Activated CD8-positive, alpha-beta memory T cell treated with anti-CD3 and anti-CD28 coated beads, Interleukin-2, amount 50 U/mL, for 48 hours (primary cell): ENCODE data around the gene ARL5C.

ENCODE experiments used
- DNase-seq: peaks from one replicate; pipeline ENCODE4 v3.0.0-alpha.2; 2020

Gene ARL5C

GRCh38 chr17:39165178-39165840, 652 bp downstream of the ARL5C start:
- no peak for DNase-seq

DNA sequence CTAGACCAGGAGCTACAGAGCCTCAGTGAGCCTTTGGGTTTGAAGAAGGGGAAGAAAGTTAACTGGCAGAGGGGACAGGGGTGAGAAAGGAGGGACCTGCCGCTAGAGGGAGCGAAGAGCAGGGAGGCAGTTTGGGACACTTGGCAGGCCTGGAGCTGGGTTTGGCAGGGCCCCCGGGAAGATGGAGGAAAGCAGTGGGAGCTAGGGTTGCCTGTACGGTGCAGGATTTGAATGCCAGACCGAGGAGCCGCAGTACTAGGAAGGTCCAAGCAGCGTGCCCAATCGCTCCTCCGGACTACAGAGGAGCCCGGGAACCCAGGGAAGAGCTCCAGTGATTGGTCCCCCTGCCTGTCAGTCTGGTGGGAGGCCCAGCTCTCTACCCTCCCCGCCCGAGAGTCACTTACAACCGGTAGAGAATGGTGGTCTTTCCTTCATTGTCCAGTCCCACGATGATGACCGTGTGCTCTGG, 1.3 kb downstream of the ARL5C start:
- peak; percentile 86 for DNase-seq

DNA sequence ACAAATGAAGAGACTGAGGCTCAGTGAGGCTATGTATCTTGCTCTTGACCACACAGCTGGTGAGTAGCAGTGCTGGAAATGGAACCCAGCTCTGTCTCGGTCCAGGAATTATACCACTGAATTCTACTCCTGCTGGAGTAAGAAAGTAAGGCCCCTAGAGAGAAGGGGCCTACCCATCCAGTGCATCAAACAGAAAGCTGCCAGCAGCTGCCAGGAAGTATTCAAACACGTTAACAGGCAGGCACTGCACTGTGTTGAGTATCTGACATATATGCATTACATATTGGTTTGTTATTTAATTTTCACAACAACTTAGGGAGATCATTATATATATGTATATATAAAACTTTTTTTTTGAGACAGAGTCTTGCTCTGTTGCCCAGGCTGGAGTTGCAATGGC, 4.0 kb downstream of the ARL5C start:
- no peak for DNase-seq

DNA sequence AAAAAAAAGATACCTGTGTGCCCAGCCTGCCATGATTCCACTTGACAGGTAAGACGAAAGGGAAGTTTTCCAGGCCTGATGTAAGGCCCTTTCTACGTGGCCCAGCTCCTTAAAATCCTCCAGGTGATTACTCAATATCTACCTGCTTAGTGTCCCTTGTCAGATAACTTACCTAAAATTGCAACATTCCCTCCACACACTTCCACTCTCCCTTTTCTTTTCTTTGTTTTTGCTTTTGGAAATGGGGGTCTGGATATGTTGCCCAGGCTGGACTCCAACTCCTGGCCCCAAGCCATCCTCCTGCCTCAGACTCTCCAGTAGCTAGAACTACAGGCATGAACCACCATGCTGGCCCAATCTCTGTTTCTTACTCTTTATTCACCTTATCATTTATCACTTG, 7.3 kb downstream of the ARL5C start:
- DNase-seq: no peak

- no peak for DNase-seq
These were observed 9.5 kb downstream of the ARL5C start for GRCh38 chr17:39156491-39156890.

- no peak for DNase-seq
These were observed 10.3 kb downstream of the ARL5C start for GRCh38 chr17:39155654-39156053.

DNA sequence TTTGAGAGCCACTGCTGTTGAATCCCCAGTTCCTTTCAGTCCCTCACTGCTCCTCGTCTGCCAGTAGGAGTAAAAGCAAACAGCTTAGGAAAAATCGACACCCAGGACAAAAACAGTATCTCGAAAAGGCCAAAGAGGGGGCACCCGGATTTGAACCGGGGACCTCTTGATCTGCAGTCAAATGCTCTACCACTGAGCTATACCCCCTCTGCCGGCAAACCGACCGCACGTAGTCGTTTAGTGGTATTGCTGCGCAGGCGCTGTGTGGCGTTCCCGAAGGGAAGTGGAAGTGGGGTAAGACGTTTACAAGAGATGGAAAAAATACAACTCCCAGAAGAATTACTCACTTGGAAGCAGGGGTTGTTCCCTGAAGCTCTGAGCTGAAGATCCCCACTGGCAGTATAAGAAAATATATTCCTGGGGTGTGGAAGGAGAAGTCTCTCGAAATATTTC, 12.3 kb downstream of the ARL5C start:
- peak; percentile 100 for DNase-seq

- no peak for DNase-seq
These were observed 13.8 kb downstream of the ARL5C start for GRCh38 chr17:39151943-39152818.

- peak; percentile 66 for DNase-seq
These were observed 14.6 kb downstream of the ARL5C start, which contains the start of gene PLXDC1 for GRCh38 chr17:39151150-39151942. Gene PLXDC1, minus strand, starts transcription at chr17:39151637. Its CDS starts 200 bp downstream, at chr17:39151437.

DNA sequence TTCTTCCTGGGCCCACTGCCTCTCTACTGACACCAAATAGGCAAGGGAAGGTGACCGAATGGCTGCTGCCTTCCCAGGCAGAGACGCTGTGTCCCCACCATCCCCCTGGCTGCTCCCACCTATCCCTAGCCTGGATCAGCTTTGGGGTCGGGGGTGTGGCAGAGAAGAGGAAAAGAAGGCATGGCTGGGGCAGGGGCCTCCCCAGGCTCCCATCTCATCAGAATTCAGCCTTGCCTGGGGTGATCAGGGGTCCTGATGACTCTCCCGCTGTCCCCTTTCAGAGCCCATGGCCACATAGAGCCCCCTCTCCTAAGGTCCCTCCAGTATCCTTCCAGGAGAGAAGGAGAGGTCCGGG, 15.2 kb downstream of the ARL5C start:
- DNase-seq: no peak

DNA sequence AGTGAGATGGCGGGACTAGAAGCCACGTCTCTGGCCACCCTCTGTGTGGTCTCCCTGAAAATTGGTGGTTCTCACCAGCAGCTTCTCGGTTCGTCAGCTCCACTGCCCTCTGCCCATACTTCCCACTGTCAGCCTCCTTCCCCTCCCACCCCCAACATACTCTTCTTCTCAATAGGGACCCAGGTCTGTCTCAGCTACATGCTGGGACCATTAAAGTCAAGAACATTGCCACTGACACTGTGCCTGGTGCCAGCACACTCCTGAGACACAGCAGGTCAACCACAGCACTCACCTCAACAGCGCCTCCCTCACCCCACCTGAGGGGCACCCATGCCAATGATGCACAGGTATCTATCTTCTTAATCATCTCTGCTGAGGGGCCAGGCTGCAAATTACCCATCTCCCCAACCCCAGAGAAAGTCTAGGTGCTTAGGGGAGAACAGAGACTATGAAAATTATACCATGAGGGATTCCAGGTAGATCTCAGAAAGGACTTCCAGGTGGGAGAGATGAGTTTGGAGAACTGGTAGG, 15.8 kb downstream of the ARL5C start:
- no peak for DNase-seq

GRCh38 chr17:39147221-39148185, 18.5 kb downstream of the ARL5C start:
- DNase-seq: no peak

DNA sequence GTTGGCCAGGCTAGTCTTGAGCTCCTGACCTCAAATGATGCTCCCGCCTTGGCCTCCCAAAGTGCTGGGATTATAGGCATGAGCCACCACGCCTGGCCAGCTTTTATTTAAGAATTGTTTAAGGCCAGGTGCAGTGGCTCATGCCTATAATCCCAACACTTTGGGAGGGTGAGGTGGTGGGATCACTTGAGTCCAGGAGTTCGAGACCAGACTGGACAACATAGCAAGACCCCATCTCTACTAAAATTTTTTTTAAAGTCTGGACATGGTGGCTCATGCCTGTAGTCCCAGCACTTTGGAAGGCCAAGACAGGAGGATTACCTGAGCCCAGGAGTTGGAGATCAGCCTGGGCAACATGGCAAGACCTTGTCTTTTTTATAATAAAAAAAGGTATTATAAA, 19.7 kb downstream of the ARL5C start:
- no peak for DNase-seq

DNA sequence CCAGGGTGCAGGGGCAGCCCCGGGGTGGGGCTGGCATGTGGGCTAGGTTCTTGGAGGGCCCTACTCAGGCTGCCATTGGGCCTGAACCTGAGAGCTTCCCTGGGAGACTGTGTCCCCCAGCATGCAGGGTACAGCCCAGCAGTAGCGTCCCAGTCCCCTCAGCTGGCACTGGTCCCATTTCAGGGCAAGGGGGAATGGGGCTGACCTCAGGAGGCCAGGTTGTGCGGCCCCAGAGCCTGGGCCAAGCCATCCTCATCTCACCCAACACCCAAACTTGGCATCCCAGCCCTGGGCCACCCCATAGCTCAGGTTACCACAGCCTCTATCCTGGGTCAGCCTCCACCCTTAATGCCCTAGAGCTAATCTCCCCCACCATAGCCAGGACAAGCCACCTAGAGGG, 20.8 kb downstream of the ARL5C start:
- DNase-seq: no peak

GRCh38 chr17:39144416-39144840, 21.5 kb downstream of the ARL5C start:
- DNase-seq: no peak

DNA sequence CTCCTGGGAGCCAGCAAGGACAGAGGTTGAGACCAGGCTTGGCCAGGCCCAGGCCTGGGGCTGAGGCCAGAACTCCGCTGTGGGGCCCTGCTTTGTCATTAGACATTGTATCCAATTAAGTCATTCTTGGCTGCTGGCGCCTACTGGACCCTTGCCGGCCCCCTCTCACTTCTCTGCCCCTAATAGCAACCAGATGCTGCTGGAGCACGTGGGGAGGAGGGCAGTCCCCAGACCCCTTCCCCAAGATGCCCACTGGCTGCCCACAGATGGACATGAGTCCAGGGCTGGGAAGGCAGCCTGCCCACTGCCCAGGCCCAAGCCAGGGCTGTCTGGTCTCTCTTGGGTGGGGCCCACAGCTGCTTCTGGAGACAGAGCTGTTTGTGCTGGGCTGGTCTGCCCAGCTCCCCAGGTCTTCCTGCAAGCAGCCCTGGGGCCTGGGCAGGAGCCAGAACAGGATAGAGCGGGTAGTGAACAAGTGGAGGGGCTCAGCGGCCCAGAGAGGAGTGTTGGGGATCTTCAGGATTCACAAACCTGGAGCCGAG, 22.3 kb downstream of the ARL5C start:
- no peak for DNase-seq

DNA sequence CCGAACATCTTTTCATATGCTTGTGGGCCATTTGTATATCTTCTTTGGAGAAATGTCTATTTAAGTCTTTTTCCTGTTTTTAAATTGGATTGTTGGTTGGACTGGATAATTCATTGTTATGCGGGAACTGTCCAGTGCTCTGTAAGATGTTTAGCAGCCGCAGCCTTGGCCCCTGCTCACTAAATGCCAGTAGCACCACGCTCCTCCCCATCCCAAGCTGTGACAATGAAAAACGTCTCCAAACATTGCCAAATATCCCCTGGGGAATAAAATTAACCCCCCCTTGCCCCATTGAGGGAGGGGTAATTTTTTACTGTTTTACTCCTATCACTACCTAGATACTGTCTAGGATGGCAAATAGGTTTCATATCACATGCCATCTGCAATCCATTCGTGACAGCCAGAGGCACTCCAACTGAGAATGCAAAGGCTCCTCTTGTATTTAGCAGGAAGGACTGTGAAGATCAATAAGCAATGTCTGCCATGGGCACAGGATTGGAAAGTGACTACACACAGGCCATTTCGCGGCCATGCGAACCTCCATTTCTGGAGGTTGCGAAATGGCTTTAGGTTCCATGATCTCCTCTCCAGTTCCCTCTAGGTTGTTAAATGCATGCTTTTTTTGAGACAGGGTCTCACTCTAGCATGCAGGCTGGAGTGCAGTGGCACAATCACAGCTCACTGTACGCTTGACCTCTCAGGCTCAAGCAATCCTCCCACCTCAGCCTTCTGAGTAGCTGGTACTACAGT, 23.9 kb downstream of the ARL5C start:
- no peak for DNase-seq

DNA sequence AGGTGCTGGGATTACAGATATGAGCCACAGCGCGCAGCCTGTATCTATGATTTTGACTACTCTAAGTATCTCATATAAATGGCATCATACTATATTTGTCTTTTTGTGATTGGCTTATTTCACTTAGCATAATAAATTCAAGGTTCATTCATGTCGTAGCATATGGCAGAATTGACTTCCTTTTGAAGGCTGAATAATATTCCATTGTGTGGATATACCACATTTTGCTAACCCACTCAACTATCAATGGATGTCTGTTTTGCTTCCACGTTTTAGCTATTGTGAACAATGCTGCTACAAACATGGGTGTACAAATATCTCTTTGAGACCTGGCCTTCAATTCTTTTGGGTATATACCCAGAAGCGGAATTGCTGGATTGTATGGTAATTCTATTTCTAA, 24.7 kb downstream of the ARL5C start:
- no peak for DNase-seq

GRCh38 chr17:39139561-39139960, 26.4 kb downstream of the ARL5C start:
- DNase-seq: no peak

DNA sequence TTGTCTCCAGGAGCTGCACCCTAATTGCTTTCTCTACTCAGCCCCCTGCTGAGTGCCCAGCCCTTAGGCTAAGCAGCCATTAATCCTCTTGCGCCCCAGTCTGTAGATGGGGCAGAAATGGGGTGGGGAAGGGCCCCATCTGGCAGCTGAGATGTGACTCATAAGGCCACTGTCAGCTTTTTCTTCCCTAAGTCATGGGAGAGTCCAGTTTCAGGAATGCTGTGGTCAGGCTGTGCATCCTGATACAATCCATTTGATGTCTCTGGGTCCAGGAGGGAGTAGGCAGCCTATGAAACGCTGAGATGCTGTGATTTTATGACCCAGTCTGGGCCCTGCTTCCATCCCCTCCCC, 26.8 kb downstream of the ARL5C start:
- DNase-seq: no peak
